HG02759 (cell line): Measurements from ENCODE around the gene KCNIP1.

Source experiments
- ATAC-seq: cut with Tn5 transposase; IDR thresholded peaks from one replicate; pipeline ENCODE4 v1.9.1; 2021; ENCODE audit warnings: mild to moderate bottlenecking, moderate library complexity; ENCODE audit not compliant: unreplicated experiment

Gene KCNIP1

GRCh38 chr5:170562166-170562874 lies 58.5 kb downstream of the KCNIP1 start:
- no peak for ATAC-seq

DNA sequence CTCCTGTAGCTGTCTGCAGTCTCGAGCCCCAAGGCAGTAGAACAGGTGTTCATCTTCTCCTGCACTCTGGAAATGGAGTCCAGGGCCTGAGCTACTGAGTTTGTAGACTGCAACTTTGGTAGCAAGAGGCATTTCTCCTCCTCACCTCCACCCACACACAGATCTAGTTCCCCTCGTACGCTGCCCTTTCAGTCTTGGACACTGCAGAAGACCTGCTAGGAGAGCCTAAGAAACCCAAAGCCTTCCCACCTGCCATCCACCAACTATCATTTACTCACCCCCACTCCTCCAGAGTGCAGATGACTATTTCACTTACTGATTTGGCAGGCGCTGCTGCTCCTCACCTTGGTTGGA lies 59.0 kb downstream of the KCNIP1 start:
- no peak for ATAC-seq

- ATAC-seq: no peak
Measured at GRCh38 chr5:170563824-170564567, 60.2 kb downstream of the KCNIP1 start.

DNA sequence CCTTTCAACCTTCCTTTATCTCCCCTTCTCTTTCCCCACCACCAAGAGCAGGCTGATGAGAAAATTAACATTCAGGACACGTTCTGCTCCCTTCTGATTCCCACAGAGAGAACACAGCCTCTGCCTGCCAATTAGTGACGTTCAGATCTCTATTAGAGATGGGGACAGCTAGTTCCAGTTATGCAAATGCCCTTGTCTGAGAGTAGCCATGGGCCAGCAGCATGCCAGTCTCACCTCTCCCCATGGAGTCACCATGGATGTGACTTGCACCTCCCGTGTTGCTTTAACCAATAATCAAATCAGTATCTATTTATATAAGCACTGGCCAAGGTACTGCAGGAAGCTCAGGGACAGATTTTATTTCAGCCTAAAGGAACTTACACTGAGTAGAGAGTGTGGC lies 61.3 kb downstream of the KCNIP1 start:
- no peak for ATAC-seq

DNA sequence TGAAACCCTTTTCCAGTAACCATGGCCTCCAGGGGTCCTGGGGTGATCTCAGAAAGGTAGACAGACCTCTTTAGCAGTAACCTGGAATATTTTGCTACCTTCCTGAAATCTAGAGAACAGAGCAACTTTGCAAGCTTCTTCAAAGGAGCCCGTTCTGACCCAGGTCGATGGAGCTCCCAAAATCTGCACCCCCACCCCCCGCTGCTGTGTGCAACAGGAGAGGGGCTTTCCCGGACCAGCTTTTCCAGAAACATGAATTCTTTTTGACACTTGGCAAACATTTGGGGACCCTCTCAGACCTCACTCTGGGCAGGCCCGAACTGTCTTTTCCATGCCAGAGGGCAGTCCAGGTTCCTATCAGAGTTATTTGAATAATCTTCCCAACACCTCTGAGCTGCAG lies 65.3 kb downstream of the KCNIP1 start:
- ATAC-seq: no peak

DNA sequence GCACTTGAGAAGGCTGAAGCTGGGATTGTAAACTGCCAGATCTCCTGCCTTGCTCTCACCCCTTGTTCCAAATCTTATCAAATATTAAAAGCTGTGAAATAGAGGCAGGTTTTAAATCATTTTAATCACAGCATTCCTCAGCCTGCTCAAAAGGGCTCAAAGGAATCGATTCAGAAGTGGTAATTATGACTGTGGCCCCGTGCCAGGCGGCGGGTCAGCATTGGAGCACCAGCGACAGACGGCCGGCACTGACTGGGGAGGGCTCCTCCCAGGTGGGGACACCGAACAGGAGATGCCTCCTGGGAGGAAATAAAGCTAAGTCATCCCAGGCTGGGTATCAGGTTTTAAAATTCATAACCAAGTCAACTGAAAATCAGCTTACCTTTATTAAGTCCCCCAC lies 66.7 kb downstream of the KCNIP1 start:
- ATAC-seq: no peak

- ATAC-seq: no peak
Measured at GRCh38 chr5:170571281-170571731, 67.5 kb downstream of the KCNIP1 start.

GRCh38 chr5:170571875-170572852 lies 68.3 kb downstream of the KCNIP1 start:
- ATAC-seq: peak; percentile 85

DNA sequence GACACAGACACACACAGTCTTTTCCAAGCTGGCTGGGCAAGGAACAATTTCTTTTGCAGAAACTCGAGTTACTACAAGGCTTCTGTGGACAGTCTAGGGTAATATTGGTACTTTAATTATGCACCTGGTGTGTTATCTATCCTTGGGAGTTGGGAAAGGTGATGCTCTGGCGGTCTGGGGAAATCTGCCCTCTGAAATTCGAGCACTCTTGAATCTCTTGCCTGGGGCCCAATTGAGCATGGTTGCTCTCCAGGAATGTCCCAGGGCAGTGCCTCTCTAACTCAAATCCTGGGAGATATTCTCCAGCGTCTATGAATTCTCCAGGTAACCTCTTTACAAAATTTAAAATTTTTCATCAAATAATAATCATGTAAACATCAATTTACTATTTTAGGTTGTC lies 69.3 kb downstream of the KCNIP1 start:
- no peak for ATAC-seq

GRCh38 chr5:170573660-170574059 lies 69.8 kb downstream of the KCNIP1 start:
- ATAC-seq: no peak

DNA sequence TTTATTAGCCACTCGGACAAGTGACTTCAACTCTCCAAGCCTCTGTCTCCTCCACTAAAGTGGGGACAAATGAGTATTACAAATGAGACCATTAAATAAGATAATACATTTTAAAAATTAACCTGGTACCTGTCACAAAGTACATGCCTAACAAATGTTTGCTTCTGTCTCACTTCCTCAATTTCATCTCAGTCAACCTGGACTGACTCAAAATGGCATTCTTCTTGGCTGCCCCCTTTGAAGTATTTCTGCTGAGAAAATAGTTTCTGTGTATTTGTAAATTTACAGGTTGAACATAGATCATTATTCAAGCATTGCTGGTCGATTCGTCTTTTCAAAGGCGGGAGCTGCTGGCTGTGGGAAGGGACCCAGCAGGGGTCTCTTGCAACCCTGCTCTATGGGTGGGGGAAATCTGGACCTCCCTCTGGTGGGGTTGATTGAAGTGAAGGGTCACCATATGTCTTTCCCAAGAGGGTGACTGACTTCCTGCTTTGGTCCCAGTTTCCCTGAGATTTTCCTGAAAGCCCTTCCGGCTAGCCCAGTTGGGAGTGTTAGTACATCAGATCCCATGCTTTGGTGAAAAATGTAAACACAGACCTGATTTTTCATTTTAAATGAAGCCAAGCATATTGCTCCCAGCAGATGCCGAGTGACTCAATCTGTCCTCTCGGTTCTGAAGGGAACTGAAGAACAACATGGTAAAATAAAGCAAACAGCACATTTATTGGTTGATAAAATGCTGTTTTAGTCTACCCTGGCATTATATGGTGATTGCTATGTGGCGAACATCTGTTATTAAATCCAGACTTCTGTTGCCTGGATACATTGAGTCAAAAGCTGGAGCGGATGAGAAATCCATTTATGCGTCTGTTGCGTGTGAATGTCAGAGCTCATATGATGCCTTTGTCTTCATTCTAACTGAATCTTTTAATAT lies 73.0 kb downstream of the KCNIP1 start:
- ATAC-seq: no peak

- no peak for ATAC-seq
Measured at GRCh38 chr5:170579601-170580000, 75.8 kb downstream of the KCNIP1 start.

- ATAC-seq: no peak
Measured at GRCh38 chr5:170581211-170581610, 77.4 kb downstream of the KCNIP1 start.

- no peak for ATAC-seq
Measured at GRCh38 chr5:170582644-170583330, 79.0 kb downstream of the KCNIP1 start.

DNA sequence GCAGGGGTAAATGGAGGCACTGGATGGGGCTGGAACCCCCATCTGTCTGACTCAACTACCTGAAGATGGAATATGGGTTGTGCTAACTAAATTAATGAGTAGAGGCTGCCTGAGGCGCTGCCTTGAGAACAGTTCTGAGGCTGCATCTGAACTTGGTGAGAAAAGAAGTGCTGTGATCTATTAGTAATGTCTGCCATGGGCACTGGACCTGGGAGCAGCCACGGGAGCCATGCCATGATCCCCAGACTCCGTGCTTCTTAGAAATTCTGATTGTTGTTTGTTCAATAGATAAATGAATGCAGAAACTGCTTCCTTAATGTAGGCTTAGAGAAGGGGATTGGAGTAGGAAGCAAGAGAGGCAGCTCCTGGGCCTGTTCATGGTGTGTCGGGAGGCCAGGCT lies 80.2 kb downstream of the KCNIP1 start:
- ATAC-seq: no peak

- no peak for ATAC-seq
Measured at GRCh38 chr5:170584450-170585058, 80.7 kb downstream of the KCNIP1 start.

DNA sequence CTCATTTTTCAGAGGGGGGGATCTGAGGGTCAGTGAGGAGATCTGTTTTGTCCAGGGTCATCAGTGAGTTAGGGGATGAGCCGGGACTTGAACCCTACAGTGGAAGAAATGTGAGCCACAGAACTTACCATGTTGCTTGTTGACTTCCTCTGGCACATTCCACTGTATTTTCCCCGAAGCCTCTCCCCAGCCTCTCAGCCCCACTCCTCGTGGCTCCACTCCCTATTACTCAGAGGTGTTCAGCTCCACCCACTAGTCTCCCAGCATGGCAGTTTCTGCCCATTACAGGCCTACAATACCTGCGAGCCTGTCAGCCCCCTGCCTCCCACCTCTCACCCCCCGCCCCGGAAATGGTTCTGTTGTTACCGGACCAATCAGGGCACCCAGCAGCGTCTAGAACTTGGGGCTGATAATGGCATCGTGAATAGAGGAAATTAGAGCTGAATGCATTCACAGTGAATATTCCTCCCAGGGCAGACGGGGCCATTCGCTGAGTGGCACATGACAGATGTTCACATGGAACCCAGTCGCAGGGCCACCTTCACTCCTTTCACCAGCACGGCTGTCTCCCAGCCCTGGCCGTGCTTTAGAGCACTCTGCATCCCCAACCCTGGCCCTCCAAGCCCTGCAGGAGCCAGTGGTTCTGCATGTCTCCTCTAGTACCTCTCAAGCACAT lies 81.6 kb downstream of the KCNIP1 start:
- no peak for ATAC-seq

DNA sequence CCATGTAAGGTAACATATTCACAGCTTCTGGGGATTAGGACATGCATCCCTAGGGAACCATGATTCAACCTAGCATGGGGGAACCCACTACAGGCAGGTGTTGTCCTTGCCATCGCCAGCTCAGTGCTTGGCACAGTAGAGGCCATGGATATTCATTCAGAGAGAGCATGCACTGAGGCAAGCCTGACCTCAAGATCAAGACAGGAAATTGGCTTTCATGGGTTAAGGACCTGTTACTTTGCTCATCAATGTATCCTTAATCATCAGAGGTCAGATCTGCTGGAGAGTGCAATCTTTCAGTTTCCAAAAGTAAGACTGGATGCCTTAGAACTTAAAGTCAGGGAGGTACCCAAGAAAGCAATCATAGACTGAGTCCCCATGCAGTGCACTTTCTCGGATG lies 84.0 kb downstream of the KCNIP1 start:
- ATAC-seq: no peak

DNA sequence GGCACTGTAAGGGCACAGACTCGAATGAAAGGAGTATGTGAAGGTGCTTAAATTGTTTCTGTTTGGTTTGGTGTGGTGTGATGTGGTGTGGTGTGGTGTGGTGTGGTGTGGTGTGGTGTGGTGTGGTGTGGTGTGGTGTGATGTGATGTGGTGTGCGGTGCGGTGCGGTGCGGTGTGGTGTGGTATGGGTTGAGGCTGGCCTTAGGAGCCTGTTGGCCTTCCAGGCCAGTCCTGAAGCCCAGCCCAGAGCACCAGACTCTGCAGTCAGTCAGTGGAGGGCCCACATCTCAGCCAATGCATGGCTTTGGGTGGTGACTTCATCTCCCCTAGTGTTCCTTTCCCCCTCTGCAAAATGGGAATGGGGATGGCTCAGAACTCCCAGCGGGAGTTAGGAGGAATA lies 85.8 kb downstream of the KCNIP1 start:
- ATAC-seq: no peak
